Measurements from ENCODE around the gene HERC3. TPM values are rescaled to one million over a fixed set of nuclear protein-coding genes. Genes with fewer than 3 reads are reported as not detected.

HERC3 gene
- total and polyA plus RNA-seq, 2 of the 13 experiments (the other 11 are each of a cell fraction or from before 2014, with no cell fraction given): 3.8 to 6.2 TPM

GRCh38 chr4:88659890-88660208 lies 67.6 kb downstream of the HERC3 start (continued):
- TF ChIP-seq ZBTB20 (CRISPR knock-in tag; IDR thresholded peaks at IDR 0.05; ENCODE audit: borderline replicate concordance, low read depth) (no peak), ARHGAP35 (CRISPR knock-in tag; IDR thresholded peaks at IDR 0.05; ENCODE audit: borderline replicate concordance) (no peak), HMG20A (CRISPR knock-in tag; IDR thresholded peaks at IDR 0.05; ENCODE audit: borderline replicate concordance) (peak; percentile 40; the same call in 1 of the 2 replicates), SIX1 (CRISPR knock-in tag; IDR thresholded peaks at IDR 0.05; ENCODE audit: borderline replicate concordance) (peak; percentile 73; the same call in 1 of the 2 replicates), SOX5 (CRISPR knock-in tag; IDR thresholded peaks at IDR 0.05; ENCODE audit: borderline replicate concordance) (peak; percentile 51; the same call in 1 of the 2 replicates), SNRNP70 (IDR thresholded peaks at IDR 0.05; ENCODE audit: low read depth, low read length) (no peak), THAP7 (CRISPR knock-in tag; IDR thresholded peaks at IDR 0.05) (no peak), MTF2 (CRISPR knock-in tag; IDR thresholded peaks at IDR 0.05; ENCODE audit: borderline replicate concordance) (no peak)

GRCh38 chr4:88660446-88661294 lies 68.4 kb downstream of the HERC3 start:
- ChIA-PET CTCF (ENCODE audit: low intra/inter-chr PET ratio, low total read pairs) (interaction anchor here (1.3 to 2.0 kb wide), 2 partner anchors 121 to 135 kb away, joined by 4 to 14 read pairs; no protein-coding TSS in a partner anchor), POLR2A (no interaction called here)
- Histone ChIP-seq H3K4me1 (ENCODE audit: insufficient read depth, low read length) (peaks cover 47% of the 10 kb centered on the region), H4K20me1 (ENCODE audit: insufficient read depth, low read length) (no peaks in the 10 kb centered on the region), H3K36me3 (replicated peaks in 1 of 2; ENCODE audit: control insufficient read depth in 1 of 2, insufficient read depth in 2 of 2, low read length in 2 of 2) (no peaks in the 10 kb centered on the region), H3K9me3 (ENCODE audit: low read length) (no peaks in the 10 kb centered on the region), H3K27ac (ENCODE audit: extremely low read length, insufficient read depth, low read length) (no peak overlapping the region), H3K9ac (ENCODE audit: insufficient read depth, low read depth, low read length) (no peak overlapping the region), H3K4me2 (ENCODE audit: low read depth, low read length) (no peak overlapping the region), H3K27me3 (ENCODE audit: control insufficient read depth in 1 of 2, insufficient read depth in 2 of 2, low read length in 2 of 2) (no peaks in the 10 kb centered on the region), H2AFZ (ENCODE audit: low read length) (no peak overlapping the region), H3K79me2 (ENCODE audit: insufficient read depth, low read length) (no peaks in the 10 kb centered on the region), H3K4me3 (replicated peaks in 1 of 3; ENCODE audit: insufficient read depth in 1 of 3, low read depth in 2 of 3, low read length in 3 of 3) (no peak overlapping the region)
- DNase-seq (ENCODE audit: low spot score) (peak; percentile 27), ATAC-seq (peak; percentile 30), FAIRE-seq (no peak)
- no TSS peak for BruUV-seq (replicated peaks)
- in situ Hi-C loops (cut with HindIII; ENCODE audit: extremely low pct_ligation_motif_present, low pct_unique_long_range_greater_than_20kb): no loop called here
- intact Hi-C loops (cut with micrococcal nuclease; ENCODE audit: unreplicated experiment): no loop called here
- WGBS (ENCODE audit: low lambda C conversion rate): 73% methylated on average over 7 of the region's 7 CpGs
- TF ChIP-seq ZNF44 (CRISPR knock-in tag; IDR thresholded peaks at IDR 0.05) (no peak), CERS6 (CRISPR knock-in tag; IDR thresholded peaks at IDR 0.05) (no peak), NCOR1 (IDR thresholded peaks at IDR 0.05; ENCODE audit: borderline replicate concordance, low read length) (0 out of 2 replicates have a peak, but pooled peaks have one; percentile 39), MAFK (conservative IDR thresholded peaks at IDR 0.05 in 1 of 2, IDR thresholded peaks at IDR 0.05 in 1 of 2; ENCODE audit: low read length in 2 of 2) (peak; percentile 2 to 52; a peak in 2 of 4 replicates), CEBPG (CRISPR knock-in tag; IDR thresholded peaks at IDR 0.05) (0 out of 2 replicates have a peak, but pooled peaks have one; percentile 21), MIXL1 (CRISPR knock-in tag; IDR thresholded peaks at IDR 0.05) (no peak), ZNF672 (CRISPR knock-in tag; IDR thresholded peaks at IDR 0.05) (no peak), ZNF687 (CRISPR knock-in tag; IDR thresholded peaks at IDR 0.05) (no peak), MAFF (IDR thresholded peaks at IDR 0.05; ENCODE audit: low read depth, low read length) (peak; percentile 47), ZNF773 (CRISPR knock-in tag; IDR thresholded peaks at IDR 0.05; ENCODE audit: borderline replicate concordance) (no peak)
